GM18951 (cell line): ENCODE measurements around the gene PRKG1.

Experiments used
- POLR2A ChIP-seq: IDR thresholded peaks from 4 replicates; pipeline ENCODE4 v1.6.1; 2011; ENCODE audit warnings: mild to moderate bottlenecking; ENCODE audit not compliant: insufficient read length, insufficient read depth; ENCODE audit errors: extremely low read depth
- in situ Hi-C: fragments of 300-500 bp; cut with MboI; formaldehyde crosslinking; loops from one replicate; pipeline ENCODE4 v1.12.0; 2022; ENCODE audit warnings: low sequenced_read_pairs, mixed read lengths, inconsistent platforms; ENCODE audit not compliant: unreplicated experiment

Gene PRKG1

DNA sequence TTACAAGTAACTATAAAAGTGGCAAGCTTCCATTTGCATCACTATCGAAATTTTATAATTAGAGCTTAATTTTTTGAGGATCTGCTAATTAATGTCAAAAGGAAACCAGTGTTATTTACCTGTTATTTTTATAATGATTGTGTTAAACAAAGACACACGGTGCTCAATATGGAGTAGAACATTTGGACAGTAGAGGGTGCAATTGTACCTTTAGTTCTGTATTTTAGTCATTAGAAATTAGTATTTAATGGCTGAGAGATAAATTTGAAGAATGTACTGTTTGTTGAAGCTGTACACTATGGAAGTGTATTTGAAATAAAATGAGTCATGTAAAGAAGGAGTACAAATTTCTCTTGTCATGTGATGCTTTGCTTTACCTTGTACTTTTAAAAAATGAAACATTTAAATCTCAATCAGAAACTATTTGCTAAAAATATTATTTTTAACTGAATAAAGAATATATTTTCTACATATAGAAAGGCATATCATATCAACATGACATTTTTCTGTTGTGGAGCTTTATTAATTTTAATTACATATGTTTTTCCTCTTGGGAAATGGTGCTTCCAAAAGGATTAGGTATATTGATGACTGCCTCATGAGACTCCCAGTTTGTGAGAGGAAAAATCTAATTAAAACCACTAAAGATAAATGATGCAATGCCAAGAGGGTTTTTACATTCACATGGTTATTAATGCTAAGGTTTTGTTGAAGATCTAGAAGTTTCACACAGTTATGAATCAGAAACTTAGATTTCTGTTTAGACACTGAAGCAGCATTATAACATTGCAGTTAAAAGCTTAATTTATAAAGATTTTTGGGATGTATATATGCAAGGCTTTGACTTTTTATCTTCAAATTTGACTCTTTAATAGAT lies 10.4 kb upstream of the PRKG1 start:
- no peak for TF ChIP-seq POLR2A
- in situ Hi-C loops, result loop anchor here (10.0 to 25.0 kb wide), 2 partner anchors 361 to 898 kb away; no protein-coding TSS in a partner anchor

- no peak for TF ChIP-seq POLR2A
These were observed 8.1 kb upstream of the PRKG1 start for GRCh38 chr10:51066231-51066630.

DNA sequence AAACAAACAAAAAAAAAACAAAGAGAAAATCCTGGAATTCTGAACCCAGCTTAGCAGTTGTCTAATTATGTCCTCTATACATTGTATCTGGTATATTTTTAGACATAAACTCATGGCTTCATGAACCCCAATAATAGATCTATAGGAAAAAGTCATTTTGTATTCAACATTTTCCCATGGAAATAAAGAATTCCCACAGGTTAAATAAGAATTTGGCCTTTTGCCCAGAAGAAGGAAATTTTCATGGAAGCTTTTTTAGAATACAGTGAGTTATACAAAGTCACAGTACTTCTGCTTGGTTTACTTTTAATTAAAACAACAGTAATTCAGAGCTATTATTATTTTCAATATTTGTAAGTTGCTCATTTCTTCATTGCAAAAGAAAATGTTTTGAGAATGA lies 2.1 kb upstream of the PRKG1 start:
- in situ Hi-C loops, result loop anchor here (25.0 kb wide), 1 partner anchor 890 kb away; no protein-coding TSS in a partner anchor
- no peak for TF ChIP-seq POLR2A

More at GRCh38 chr10:51066231-51066630, 8.1 kb upstream of the PRKG1 start:
- in situ Hi-C loops, result loop anchor here (10.0 to 25.0 kb wide), 2 partner anchors 359 to 896 kb away; no protein-coding TSS in a partner anchor

DNA sequence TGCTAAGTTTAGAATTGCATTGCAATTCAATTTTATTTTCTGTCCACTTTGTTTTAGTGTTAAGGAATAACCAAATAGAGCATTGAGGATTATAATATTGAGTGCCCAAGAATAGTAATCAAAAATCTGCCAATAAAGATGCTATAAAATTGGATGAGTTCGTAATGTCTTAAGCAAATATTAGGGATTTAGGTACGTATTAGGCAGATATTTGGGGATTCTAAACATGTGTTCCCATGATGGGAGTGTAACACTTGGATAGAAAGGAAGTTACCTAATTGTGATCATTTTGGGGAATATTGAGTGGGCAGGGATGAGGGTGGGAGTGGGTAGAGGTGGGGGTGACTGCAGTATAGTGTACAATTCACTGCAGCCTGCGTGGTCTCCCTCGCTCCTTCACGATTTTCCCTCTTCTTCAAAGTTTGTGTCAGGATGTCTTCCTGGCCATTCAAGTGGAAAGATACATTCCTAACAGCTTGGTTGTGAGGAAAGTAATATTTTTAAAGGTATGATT lies 1.3 kb upstream of the PRKG1 start:
- in situ Hi-C loops, result loop anchor here (25.0 kb wide), 1 partner anchor 889 kb away; no protein-coding TSS in a partner anchor
- no peak for TF ChIP-seq POLR2A

DNA sequence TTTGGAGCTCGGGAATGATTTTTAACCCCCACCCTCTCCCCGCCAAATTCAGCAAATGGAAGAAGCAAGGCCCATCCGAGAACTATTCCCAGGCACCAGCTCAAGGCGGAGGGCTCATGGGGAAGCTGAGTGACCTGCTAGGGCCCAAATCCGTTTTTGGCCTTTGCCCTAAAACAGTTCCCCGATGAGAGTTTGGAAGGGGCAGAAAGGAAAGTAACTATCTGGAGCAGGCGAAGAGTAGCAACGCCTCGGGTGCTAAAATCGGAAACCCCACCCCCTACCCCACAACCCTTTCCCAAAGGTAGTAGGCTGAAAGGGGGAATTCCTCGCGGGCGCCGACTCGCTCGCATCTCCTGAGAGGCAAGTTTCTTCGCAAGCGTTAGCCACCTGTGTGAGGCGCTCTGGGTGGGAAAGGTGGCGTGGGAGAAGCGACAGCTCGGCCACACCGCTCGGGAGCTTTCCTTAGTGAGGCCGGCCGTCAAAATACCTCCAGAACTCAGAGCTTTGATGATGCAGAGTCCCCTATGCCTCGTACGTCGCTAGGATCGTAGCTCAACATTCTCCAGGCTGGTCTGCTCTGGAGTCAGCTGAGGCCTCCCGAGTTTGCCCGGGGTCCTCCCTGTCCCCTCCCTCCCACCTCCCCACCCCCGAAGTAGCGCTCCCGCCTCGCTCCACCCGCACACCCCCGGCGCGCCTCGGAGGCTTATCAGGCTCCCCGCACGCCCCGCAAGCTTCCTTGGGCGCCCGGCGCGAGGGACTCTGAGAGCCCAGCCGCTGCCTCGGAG lies 642 bp upstream of the PRKG1 start:
- in situ Hi-C loops, result loop anchor here (25.0 kb wide), 1 partner anchor 889 kb away; no protein-coding TSS in a partner anchor
- TF ChIP-seq POLR2A, result no peak

- no peak for TF ChIP-seq POLR2A
- in situ Hi-C loops, result no loop called here
These were observed 971 bp downstream of the PRKG1 start for GRCh38 chr10:51075043-51075872.

- no peak for TF ChIP-seq POLR2A
- in situ Hi-C loops, result no loop called here
These were observed 1.6 kb downstream of the PRKG1 start for GRCh38 chr10:51075873-51076229.

- in situ Hi-C loops, result no loop called here
These were observed 2.1 kb downstream of the PRKG1 start for GRCh38 chr10:51076299-51076841.

DNA sequence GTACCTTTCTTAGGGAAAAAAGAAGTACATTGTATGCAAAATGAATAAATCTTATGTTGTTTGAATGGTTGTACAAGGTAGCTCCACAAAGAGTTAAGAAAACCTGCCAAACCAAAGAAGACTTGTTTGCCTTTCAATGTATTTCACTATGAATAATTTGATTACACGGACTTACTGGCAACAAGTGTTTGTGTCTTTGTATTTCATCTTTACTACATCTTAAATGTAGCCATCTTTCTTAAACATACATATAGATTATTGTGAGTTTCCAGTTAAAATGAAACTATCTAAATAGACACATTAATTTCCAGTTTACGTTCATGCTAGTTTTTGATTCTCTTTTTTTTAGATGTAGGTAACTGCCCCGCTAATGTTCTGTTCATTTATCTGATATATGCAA lies 2.8 kb downstream of the PRKG1 start:
- in situ Hi-C loops, result no loop called here
- no peak for TF ChIP-seq POLR2A

More at GRCh38 chr10:51076299-51076841, 2.1 kb downstream of the PRKG1 start:
- TF ChIP-seq POLR2A, result no peak

GRCh38 chr10:51077507-51077906 lies 3.2 kb downstream of the PRKG1 start:
- in situ Hi-C loops, result no loop called here
- no peak for TF ChIP-seq POLR2A

GRCh38 chr10:51079331-51079730 lies 5.0 kb downstream of the PRKG1 start:
- TF ChIP-seq POLR2A, result no peak
- in situ Hi-C loops, result no loop called here

DNA sequence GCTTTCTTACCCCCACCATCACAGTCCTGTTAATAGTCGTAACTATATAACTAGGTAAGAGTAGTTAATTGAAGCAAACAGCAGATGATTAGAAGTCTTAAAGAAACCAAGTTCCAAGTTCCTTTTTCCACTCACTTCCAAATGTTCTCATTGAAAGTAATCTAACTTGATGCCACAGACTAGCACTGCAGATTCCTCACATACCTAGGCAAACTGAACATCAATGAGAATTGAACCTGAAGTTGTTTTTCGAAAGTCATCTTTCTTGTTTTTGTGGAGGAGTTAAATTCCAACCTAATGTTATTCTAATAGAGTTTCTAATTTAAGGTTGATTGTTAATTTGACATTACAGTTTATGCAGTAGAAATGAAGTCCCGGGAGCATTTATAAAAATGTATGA lies 5.5 kb downstream of the PRKG1 start:
- TF ChIP-seq POLR2A, result no peak
- in situ Hi-C loops, result no loop called here

DNA sequence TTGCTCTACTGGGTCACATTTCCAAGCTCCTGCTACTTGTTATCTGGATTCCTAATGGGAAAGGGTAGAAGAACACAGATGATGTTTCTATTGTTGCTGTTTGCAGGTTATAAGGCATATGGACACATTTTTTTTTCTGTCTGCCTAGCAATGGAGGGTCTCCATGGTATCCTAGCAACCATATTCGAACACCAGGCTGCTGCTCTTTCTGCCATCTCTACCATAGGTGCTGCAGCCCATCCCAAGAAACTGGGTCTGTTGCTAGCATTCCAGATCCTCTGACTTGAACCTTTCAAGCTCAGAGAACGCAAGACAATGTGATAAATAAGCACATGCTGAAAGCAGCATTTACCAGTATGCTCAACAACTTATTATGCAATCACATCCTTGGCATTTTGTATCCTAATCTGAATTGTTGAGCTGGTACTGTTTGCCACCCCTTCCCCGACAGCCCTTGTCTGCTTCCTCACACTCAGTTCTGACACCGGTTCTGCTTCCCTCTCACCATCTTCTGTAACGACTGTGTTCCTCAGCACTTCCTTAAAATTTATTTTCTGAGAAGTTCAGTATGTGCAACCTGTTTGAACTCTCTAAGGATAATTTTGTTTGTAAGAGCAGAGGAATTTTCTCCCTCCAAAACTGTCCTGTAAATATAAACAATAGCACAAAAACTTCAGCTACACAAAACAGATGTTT lies 6.2 kb downstream of the PRKG1 start:
- no peak for TF ChIP-seq POLR2A
- in situ Hi-C loops, result no loop called here
